ENCODE results near the gene OTULINL.

OTULINL gene

GRCh38 chr5:14557791-14558415, 23.7 kb upstream of the OTULINL start:
- no peak overlapping the region for H3K4me3 ChIP-seq (ENCODE audit: low read length)
- H3K27me3 ChIP-seq (ENCODE audit: control insufficient read depth, insufficient read depth, low read length): peaks cover 45% of the 10 kb centered on the region
- no peaks in the 10 kb centered on the region for H3K4me1 ChIP-seq (ENCODE audit: control insufficient read depth, insufficient read depth, low read length)
- H3K36me3 ChIP-seq (ENCODE audit: insufficient read depth, low read length): no peaks in the 10 kb centered on the region
- H3K9ac ChIP-seq (ENCODE audit: low read depth, low read length): no peak overlapping the region
- no peak overlapping the region for H3K4me2 ChIP-seq (ENCODE audit: low read length)
- H3K9me3 ChIP-seq (replicated peaks; ENCODE audit: low read length): no peaks in the 10 kb centered on the region

- Histone ChIP-seq H3K4me1 (ENCODE audit: control insufficient read depth, insufficient read depth, low read length) (no peaks in the 10 kb centered on the region), H3K4me3 (ENCODE audit: low read length) (no peak overlapping the region), H3K9ac (ENCODE audit: low read depth, low read length) (no peak overlapping the region), H3K9me3 (replicated peaks; ENCODE audit: low read length) (no peaks in the 10 kb centered on the region), H3K4me2 (ENCODE audit: low read length) (no peak overlapping the region), H3K36me3 (ENCODE audit: insufficient read depth, low read length) (no peaks in the 10 kb centered on the region), H3K27me3 (ENCODE audit: control insufficient read depth, insufficient read depth, low read length) (peaks cover 40% of the 10 kb centered on the region)
Observed at GRCh38 chr5:14560091-14560595, 21.4 kb upstream of the OTULINL start.

- Histone ChIP-seq H3K36me3 (ENCODE audit: insufficient read depth, low read length) (no peaks in the 10 kb centered on the region), H3K9ac (ENCODE audit: low read depth, low read length) (no peak overlapping the region), H3K4me2 (ENCODE audit: low read length) (no peak overlapping the region), H3K9me3 (replicated peaks; ENCODE audit: low read length) (no peaks in the 10 kb centered on the region), H3K4me1 (ENCODE audit: control insufficient read depth, insufficient read depth, low read length) (no peaks in the 10 kb centered on the region), H3K4me3 (ENCODE audit: low read length) (no peak overlapping the region), H3K27me3 (ENCODE audit: control insufficient read depth, insufficient read depth, low read length) (peaks cover 36% of the 10 kb centered on the region)
Observed at GRCh38 chr5:14561741-14562140, 19.9 kb upstream of the OTULINL start.

GRCh38 chr5:14568333-14568732, 13.3 kb upstream of the OTULINL start:
- Histone ChIP-seq H3K27me3 (ENCODE audit: control insufficient read depth, insufficient read depth, low read length) (peaks cover 39% of the 10 kb centered on the region), H3K4me3 (ENCODE audit: low read length) (no peak overlapping the region), H3K9ac (ENCODE audit: low read depth, low read length) (no peak overlapping the region), H3K36me3 (ENCODE audit: insufficient read depth, low read length) (no peaks in the 10 kb centered on the region), H3K4me2 (ENCODE audit: low read length) (no peak overlapping the region), H3K4me1 (ENCODE audit: control insufficient read depth, insufficient read depth, low read length) (no peaks in the 10 kb centered on the region), H3K9me3 (replicated peaks; ENCODE audit: low read length) (no peaks in the 10 kb centered on the region)

- Histone ChIP-seq H3K4me1 (ENCODE audit: control insufficient read depth, insufficient read depth, low read length) (no peaks in the 10 kb centered on the region), H3K27me3 (ENCODE audit: control insufficient read depth, insufficient read depth, low read length) (peaks cover 28% of the 10 kb centered on the region), H3K9me3 (replicated peaks; ENCODE audit: low read length) (no peaks in the 10 kb centered on the region), H3K4me3 (ENCODE audit: low read length) (no peak overlapping the region), H3K36me3 (ENCODE audit: insufficient read depth, low read length) (no peaks in the 10 kb centered on the region), H3K4me2 (ENCODE audit: low read length) (no peak overlapping the region), H3K9ac (ENCODE audit: low read depth, low read length) (no peak overlapping the region)
Observed at GRCh38 chr5:14569948-14570691, 11.5 kb upstream of the OTULINL start.

GRCh38 chr5:14571901-14572300, 9.7 kb upstream of the OTULINL start:
- no peak overlapping the region for H3K4me3 ChIP-seq (ENCODE audit: low read length)
- no peaks in the 10 kb centered on the region for H3K4me1 ChIP-seq (ENCODE audit: control insufficient read depth, insufficient read depth, low read length)
- no peak overlapping the region for H3K9ac ChIP-seq (ENCODE audit: low read depth, low read length)
- H3K36me3 ChIP-seq (ENCODE audit: insufficient read depth, low read length): no peaks in the 10 kb centered on the region
- no peak overlapping the region for H3K4me2 ChIP-seq (ENCODE audit: low read length)
- peaks cover 32% of the 10 kb centered on the region for H3K27me3 ChIP-seq (ENCODE audit: control insufficient read depth, insufficient read depth, low read length)
- H3K9me3 ChIP-seq (replicated peaks; ENCODE audit: low read length): no peaks in the 10 kb centered on the region

- H3K27me3 ChIP-seq (ENCODE audit: control insufficient read depth, insufficient read depth, low read length): peaks cover 32% of the 10 kb centered on the region
- no peak overlapping the region for H3K9ac ChIP-seq (ENCODE audit: low read depth, low read length)
- no peaks in the 10 kb centered on the region for H3K9me3 ChIP-seq (replicated peaks; ENCODE audit: low read length)
- no peak overlapping the region for H3K4me3 ChIP-seq (ENCODE audit: low read length)
- H3K4me1 ChIP-seq (ENCODE audit: control insufficient read depth, insufficient read depth, low read length): no peaks in the 10 kb centered on the region
- no peak overlapping the region for H3K4me2 ChIP-seq (ENCODE audit: low read length)
- H3K36me3 ChIP-seq (ENCODE audit: insufficient read depth, low read length): no peaks in the 10 kb centered on the region
Observed at GRCh38 chr5:14572385-14572784, 9.2 kb upstream of the OTULINL start.

GRCh38 chr5:14572836-14573235, 8.8 kb upstream of the OTULINL start:
- H3K4me2 ChIP-seq (ENCODE audit: low read length): no peak overlapping the region
- H3K4me3 ChIP-seq (ENCODE audit: low read length): no peak overlapping the region
- H3K4me1 ChIP-seq (ENCODE audit: control insufficient read depth, insufficient read depth, low read length): no peaks in the 10 kb centered on the region
- no peaks in the 10 kb centered on the region for H3K9me3 ChIP-seq (replicated peaks; ENCODE audit: low read length)
- peaks cover 29% of the 10 kb centered on the region for H3K27me3 ChIP-seq (ENCODE audit: control insufficient read depth, insufficient read depth, low read length)
- no peak overlapping the region for H3K9ac ChIP-seq (ENCODE audit: low read depth, low read length)
- no peaks in the 10 kb centered on the region for H3K36me3 ChIP-seq (ENCODE audit: insufficient read depth, low read length)

GRCh38 chr5:14574096-14574495, 7.5 kb upstream of the OTULINL start:
- Histone ChIP-seq H3K9ac (ENCODE audit: low read depth, low read length) (no peak overlapping the region), H3K27me3 (ENCODE audit: control insufficient read depth, insufficient read depth, low read length) (peaks cover 27% of the 10 kb centered on the region), H3K4me2 (ENCODE audit: low read length) (no peak overlapping the region), H3K4me3 (ENCODE audit: low read length) (no peak overlapping the region), H3K9me3 (replicated peaks; ENCODE audit: low read length) (no peaks in the 10 kb centered on the region), H3K36me3 (ENCODE audit: insufficient read depth, low read length) (no peaks in the 10 kb centered on the region), H3K4me1 (ENCODE audit: control insufficient read depth, insufficient read depth, low read length) (no peaks in the 10 kb centered on the region)

- Histone ChIP-seq H3K9me3 (replicated peaks; ENCODE audit: low read length) (no peaks in the 10 kb centered on the region), H3K4me2 (ENCODE audit: low read length) (no peak overlapping the region), H3K4me3 (ENCODE audit: low read length) (no peak overlapping the region), H3K27me3 (ENCODE audit: control insufficient read depth, insufficient read depth, low read length) (peaks cover 31% of the 10 kb centered on the region), H3K9ac (ENCODE audit: low read depth, low read length) (no peak overlapping the region), H3K36me3 (ENCODE audit: insufficient read depth, low read length) (no peaks in the 10 kb centered on the region), H3K4me1 (ENCODE audit: control insufficient read depth, insufficient read depth, low read length) (no peaks in the 10 kb centered on the region)
Observed at GRCh38 chr5:14574891-14575508, 6.6 kb upstream of the OTULINL start.

GRCh38 chr5:14576206-14576605, 5.4 kb upstream of the OTULINL start:
- Histone ChIP-seq H3K9ac (ENCODE audit: low read depth, low read length) (no peak overlapping the region), H3K4me3 (ENCODE audit: low read length) (no peak overlapping the region), H3K36me3 (ENCODE audit: insufficient read depth, low read length) (no peaks in the 10 kb centered on the region), H3K9me3 (replicated peaks; ENCODE audit: low read length) (no peaks in the 10 kb centered on the region), H3K27me3 (ENCODE audit: control insufficient read depth, insufficient read depth, low read length) (peaks cover 40% of the 10 kb centered on the region), H3K4me2 (ENCODE audit: low read length) (no peak overlapping the region), H3K4me1 (ENCODE audit: control insufficient read depth, insufficient read depth, low read length) (peaks cover under 1% of the 10 kb centered on the region)
